Ectodermal cell (in vitro differentiated cells): ENCODE measurements around the gene RGS6.

Source experiments
- H3K27ac ChIP-seq: 2 replicates; pipeline ENCODE4 v1.7.0; 2013; ENCODE audit warnings: mild to moderate bottlenecking, low read depth, low read length; ENCODE audit not compliant: insufficient read depth, poor library complexity, severe bottlenecking
- H3K27me3 ChIP-seq: 2 replicates; pipeline ENCODE4 v1.7.0; 2013; ENCODE audit warnings: mild to moderate bottlenecking, low read length; ENCODE audit not compliant: insufficient read depth, control insufficient read depth, poor library complexity, severe bottlenecking
- H3K36me3 ChIP-seq: one replicate; pipeline ENCODE4 v1.7.0; 2013; ENCODE audit warnings: low read length; ENCODE audit not compliant: control insufficient read depth, insufficient read depth
- H3K4me1 ChIP-seq: one replicate; pipeline ENCODE4 v1.7.0; 2013; ENCODE audit warnings: low read length; ENCODE audit not compliant: control insufficient read depth, insufficient read depth
- H3K4me3 ChIP-seq: 2 replicates; pipeline ENCODE4 v1.7.0; 2013; ENCODE audit warnings: low read depth, low read length, control low read depth; ENCODE audit not compliant: insufficient read depth
- H3K9me3 ChIP-seq: 2 replicates; pipeline ENCODE4 v1.7.0; 2013; ENCODE audit warnings: mild to moderate bottlenecking, low read length, moderate library complexity; ENCODE audit not compliant: control insufficient read depth
- WGBS, 2 experiments: methylation state at CpG; one replicate each; pipeline ENCODE4 v1.1.7; 2013; ENCODE audit warnings: missing lambda C conversion rate in 2 of 2; 5-methylcytosine and 5-hydroxymethylcytosine counted together

The RGS6 gene

DNA sequence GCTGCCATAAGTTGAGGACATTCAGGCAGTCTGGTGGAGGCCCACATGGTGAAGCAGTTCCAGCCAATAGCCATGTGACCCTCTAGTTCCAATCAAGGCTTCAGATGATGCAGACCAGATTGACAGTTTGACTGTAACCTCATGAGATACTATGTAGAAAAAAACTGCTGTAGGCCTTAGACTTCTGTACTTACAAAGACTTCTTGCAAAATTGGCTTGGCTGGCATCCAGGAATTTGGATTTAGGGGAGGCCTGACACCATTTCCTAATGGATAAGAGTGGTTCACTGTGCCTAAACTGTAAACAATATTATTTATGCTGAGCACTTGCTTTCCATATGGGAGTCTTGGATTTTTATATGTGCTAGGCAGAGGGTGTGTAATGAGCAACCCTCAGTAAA, 76.4 kb downstream of the RGS6 start:
- Histone ChIP-seq H3K27me3 (no peaks in the 10 kb centered on the region), H3K4me1 (no peaks in the 10 kb centered on the region), H3K9me3 (no peaks in the 10 kb centered on the region), H3K27ac (no peak overlapping the region), H3K36me3 (no peaks in the 10 kb centered on the region), H3K4me3 (no peak overlapping the region)

DNA sequence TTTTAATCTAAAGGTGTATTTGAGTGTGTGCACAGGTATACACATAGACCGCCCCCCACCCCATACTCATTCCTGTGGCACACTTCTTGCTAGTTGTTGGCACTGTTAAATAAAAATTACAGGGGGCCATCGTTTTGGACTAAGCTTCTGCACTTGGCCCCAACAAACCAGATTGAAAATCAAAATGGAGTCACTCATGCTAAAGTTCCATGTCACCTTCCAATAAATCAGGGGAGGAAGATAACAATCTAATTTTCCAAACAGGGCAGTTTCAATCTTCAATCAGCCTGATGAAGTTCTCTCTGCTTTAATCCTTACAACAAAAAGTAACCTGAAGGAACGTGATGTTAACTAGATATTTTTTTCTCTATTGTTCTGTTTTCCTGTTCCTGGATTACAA, 78.2 kb downstream of the RGS6 start:
- no peaks in the 10 kb centered on the region for H3K4me1 ChIP-seq
- no peaks in the 10 kb centered on the region for H3K27me3 ChIP-seq
- no peak overlapping the region for H3K4me3 ChIP-seq
- no peaks in the 10 kb centered on the region for H3K36me3 ChIP-seq
- WGBS, 2 experiments: 91 to 93% methylated on average over 2 to 3 of the region's 3 CpGs
- H3K27ac ChIP-seq: no peak overlapping the region
- no peaks in the 10 kb centered on the region for H3K9me3 ChIP-seq

DNA sequence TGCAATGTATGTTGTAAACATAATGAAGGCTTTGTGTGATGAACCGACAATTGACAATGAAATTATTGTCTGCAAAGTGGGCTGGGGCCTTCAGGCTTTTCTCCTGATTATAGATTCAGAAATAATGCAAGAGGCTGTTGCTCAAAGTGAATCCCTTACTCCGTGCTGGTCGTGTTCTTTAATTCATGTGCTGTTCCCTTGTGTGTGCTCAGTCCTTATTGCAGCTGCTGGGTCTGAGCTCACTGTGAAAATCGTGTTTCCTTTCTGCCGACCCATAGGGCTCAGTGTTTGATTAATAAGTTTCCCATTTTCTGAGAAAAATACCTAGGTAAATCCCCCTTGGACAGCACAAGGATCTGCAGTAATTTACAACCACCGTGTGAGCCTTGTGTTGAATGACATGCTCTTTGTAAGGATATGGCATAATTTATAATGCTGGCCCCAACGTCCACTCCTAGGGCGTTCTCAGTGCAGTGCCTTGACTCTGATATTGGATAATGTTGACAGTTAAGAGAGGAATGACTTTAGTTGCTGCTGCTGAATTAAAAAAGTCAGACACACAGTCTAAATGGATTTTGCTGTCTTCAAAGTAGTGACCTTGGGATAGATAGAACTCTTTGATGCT, 81.6 kb downstream of the RGS6 start:
- Histone ChIP-seq H3K27me3 (no peaks in the 10 kb centered on the region), H3K36me3 (no peaks in the 10 kb centered on the region), H3K27ac (no peak overlapping the region), H3K4me1 (no peaks in the 10 kb centered on the region), H3K9me3 (no peaks in the 10 kb centered on the region), H3K4me3 (no peak overlapping the region)
- WGBS, 2 experiments: 94 to 96% methylated on average over 8 of the region's 8 CpGs

DNA sequence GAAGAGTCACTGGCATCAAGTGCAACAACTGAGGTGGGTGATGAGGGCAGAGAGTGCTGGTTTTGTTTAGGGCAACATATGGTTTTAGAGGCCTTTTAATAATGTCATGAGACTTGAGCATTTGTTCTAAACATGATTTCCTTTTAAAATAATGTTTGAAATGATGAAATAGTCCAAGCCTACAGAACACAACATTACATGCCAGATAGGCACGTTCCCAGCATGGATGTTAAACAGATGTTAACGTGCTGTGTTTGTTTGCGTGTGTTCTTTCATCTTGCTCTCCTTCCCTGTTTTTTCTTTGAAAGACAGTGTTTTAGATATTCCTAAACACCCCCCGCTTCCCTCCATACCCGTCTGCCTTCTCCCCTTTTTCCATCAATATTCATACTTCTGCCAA, 82.3 kb downstream of the RGS6 start:
- H3K27me3 ChIP-seq: no peaks in the 10 kb centered on the region
- no peak overlapping the region for H3K4me3 ChIP-seq
- WGBS, 2 experiments: 92 to 100% methylated on average over 5 of the region's 5 CpGs
- H3K4me1 ChIP-seq: no peaks in the 10 kb centered on the region
- H3K36me3 ChIP-seq: no peaks in the 10 kb centered on the region
- no peaks in the 10 kb centered on the region for H3K9me3 ChIP-seq
- H3K27ac ChIP-seq: no peak overlapping the region

DNA sequence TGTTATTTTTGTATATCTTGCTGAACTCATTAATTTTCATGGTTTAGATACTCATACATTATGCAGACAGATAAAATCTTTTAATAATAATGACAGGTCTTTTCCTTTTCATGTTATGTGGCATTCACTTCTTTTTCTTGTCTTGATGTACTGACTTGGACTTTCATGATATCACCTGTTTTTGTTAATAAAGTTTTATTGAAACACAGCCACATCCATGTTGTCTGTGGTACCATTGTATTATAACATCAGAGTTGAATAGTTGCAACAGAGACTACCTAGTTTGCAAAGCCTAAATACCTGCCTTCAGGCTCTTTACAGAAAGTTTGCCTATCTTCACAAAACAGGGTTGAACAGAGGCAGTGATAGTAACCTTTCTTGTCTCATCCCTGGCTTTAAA, 85.1 kb downstream of the RGS6 start:
- no peaks in the 10 kb centered on the region for H3K36me3 ChIP-seq
- no peaks in the 10 kb centered on the region for H3K9me3 ChIP-seq
- no peaks in the 10 kb centered on the region for H3K4me1 ChIP-seq
- H3K4me3 ChIP-seq: no peak overlapping the region
- no peaks in the 10 kb centered on the region for H3K27me3 ChIP-seq
- H3K27ac ChIP-seq: no peak overlapping the region

DNA sequence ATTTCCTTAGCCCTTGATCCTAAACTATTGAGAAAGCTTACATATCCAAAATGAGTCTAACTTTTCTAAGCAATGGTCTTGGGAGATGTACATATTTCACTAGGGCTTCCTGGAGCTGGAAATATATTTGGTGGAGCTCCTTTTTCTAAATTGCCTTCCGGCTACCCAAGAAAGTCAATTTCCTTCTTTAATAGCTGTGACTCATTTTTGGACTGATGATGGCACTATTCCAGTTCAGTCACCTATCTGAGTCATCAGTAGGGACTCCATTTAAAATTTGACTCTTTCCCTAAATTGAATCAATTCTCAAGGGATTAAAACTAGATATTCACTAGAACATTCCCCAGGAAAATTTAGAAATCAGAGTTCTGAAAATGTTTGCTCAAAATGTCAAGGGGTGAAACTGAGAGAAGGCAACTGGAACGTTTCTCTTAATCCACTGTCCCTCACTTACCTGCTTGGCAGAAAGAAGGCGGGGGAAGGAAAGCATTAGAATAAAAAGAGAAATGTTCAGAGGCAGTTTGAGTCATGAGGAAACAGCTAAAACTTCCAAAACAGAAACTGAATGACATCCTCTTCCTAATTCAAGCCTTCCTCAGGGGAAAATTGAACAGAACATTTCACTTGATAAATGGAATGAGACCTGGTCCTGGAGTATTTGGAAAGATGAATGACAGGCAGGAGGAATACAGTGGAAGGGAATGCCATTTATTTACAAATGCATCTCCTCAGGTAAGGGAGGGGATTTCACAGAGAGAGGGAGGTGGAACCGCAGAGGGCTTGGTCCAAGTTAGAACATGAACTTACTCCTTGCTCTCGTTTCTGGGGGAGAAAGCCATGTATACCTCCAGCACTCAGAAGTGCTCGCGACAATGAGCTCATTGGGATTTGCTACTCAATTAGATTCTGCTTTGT, 91.2 kb downstream of the RGS6 start:
- Histone ChIP-seq H3K27ac (no peak overlapping the region), H3K27me3 (no peaks in the 10 kb centered on the region), H3K4me1 (no peaks in the 10 kb centered on the region), H3K4me3 (no peak overlapping the region), H3K9me3 (no peaks in the 10 kb centered on the region), H3K36me3 (no peaks in the 10 kb centered on the region)
- 64 to 67% methylated on average over 7 of the region's 7 CpGs for WGBS, 2 experiments

DNA sequence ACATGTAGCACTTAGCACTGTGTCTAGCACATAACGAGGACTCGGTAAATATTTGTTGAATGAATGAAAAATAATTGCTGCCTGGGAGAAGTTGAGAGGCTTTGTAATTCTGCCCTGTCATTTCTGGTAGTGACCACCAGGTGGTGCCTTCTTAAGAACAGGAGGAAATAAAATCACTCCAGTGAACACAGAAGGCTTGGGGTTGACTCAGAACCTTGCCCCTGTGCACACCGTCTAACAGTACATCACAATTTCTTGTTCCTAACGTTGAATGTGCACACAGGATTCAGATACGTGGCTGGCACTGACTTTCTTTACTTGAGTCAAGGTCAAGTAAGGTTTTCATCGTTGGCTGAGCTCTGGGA, 91.8 kb downstream of the RGS6 start:
- no peaks in the 10 kb centered on the region for H3K27me3 ChIP-seq
- no peaks in the 10 kb centered on the region for H3K4me1 ChIP-seq
- H3K36me3 ChIP-seq: no peaks in the 10 kb centered on the region
- H3K9me3 ChIP-seq: no peaks in the 10 kb centered on the region
- H3K4me3 ChIP-seq: no peak overlapping the region
- WGBS, 2 experiments: 50 to 53% methylated on average over 6 of the region's 6 CpGs
- H3K27ac ChIP-seq: no peak overlapping the region

DNA sequence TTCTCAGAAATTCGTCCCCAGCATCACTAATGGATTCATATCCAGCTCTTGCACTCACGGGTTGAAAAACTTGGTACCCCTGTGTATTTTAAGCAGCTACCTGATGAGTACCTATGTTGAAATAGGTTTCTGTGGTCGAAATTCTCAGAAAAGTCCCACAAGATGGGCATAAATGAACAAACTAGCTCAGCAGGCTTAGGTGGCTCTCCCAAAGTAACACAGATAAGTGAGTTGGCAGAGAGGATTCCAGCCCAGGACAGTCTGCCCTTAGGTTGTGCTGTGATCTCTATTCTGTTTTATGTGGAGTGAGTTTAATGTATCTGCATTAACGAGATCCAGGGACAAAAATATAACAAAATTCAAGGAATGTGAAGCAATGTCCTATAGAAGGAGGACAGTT, 92.3 kb downstream of the RGS6 start:
- 82 to 85% methylated on average over 4 of the region's 4 CpGs for WGBS, 2 experiments
- H3K27me3 ChIP-seq: no peaks in the 10 kb centered on the region

DNA sequence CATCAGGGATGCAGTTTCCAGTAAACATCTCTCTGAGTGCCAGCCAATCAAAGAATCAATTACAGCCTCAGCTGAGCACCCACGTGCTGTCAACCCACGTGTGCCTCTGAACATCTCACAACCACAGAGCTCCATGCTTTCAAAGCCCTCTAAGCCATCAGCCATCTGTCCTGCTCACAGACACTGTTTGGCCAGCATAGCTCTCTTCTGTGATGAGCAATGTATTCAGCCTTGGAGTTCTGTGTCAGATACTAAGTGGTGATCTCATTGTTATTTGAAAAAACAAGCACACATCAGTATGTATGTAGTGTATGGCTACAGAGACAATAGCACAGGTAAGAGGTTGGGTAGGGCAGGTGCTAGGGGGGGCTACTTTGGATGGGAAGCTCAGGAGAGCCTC, 94.3 kb downstream of the RGS6 start:
- no peak overlapping the region for H3K27ac ChIP-seq
- no peaks in the 10 kb centered on the region for H3K27me3 ChIP-seq
- 75 to 87% methylated on average over 2 of the region's 2 CpGs for WGBS, 2 experiments
- H3K9me3 ChIP-seq: no peaks in the 10 kb centered on the region
- H3K36me3 ChIP-seq: no peaks in the 10 kb centered on the region
- no peak overlapping the region for H3K4me3 ChIP-seq
- no peaks in the 10 kb centered on the region for H3K4me1 ChIP-seq

More for the DNA sequence above, 92.3 kb downstream of the RGS6 start:
- no peaks in the 10 kb centered on the region for H3K36me3 ChIP-seq
- no peaks in the 10 kb centered on the region for H3K4me1 ChIP-seq
- no peaks in the 10 kb centered on the region for H3K9me3 ChIP-seq
- no peak overlapping the region for H3K27ac ChIP-seq
- no peak overlapping the region for H3K4me3 ChIP-seq

DNA sequence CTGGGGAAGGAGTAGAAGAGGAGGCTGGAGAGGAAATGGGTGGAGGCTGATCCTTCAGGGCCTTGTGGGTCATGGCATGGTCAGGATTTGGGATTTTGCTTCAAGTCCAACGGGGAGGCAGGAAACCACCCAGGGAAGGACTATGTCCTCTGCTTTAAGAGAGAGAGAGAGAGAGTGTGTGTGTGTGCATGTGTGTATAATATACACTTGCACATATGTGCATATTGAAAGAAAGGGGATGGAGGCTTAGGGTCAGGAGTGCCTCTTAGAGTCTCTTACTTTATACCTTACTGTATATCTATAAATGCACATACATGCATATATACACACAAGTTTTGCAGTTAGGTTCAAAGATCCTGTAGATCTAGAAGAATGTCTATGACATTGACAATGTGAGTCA, 94.8 kb downstream of the RGS6 start:
- Histone ChIP-seq H3K9me3 (no peaks in the 10 kb centered on the region), H3K36me3 (no peaks in the 10 kb centered on the region), H3K4me1 (no peaks in the 10 kb centered on the region), H3K4me3 (no peak overlapping the region), H3K27me3 (no peaks in the 10 kb centered on the region), H3K27ac (no peak overlapping the region)
- WGBS, 2 experiments: 79 to 90% methylated on average over 1 of the region's 1 CpG
